GM11168 (cell line): ENCODE results near the gene MRGPRF.
"Not testable (repeated sequence)": the region's sequence is repeated elsewhere in the genome, so short reads cannot be mapped to it uniquely, and the experiment has no call there.

Source experiments
- in situ Hi-C: fragments of 300-500 bp; cut with MboI; formaldehyde crosslinking; loops from one replicate; pipeline ENCODE4 v1.12.0; 2022; ENCODE audit warnings: low sequenced_read_pairs; ENCODE audit not compliant: unreplicated experiment

Gene MRGPRF

GRCh38 chr11:69005183-69005630, 7.8 kb downstream of the MRGPRF start:
- in situ Hi-C loops = no loop called here

- in situ Hi-C loops = no loop called here
Measured at GRCh38 chr11:69004411-69005182, 8.4 kb downstream of the MRGPRF start.

DNA sequence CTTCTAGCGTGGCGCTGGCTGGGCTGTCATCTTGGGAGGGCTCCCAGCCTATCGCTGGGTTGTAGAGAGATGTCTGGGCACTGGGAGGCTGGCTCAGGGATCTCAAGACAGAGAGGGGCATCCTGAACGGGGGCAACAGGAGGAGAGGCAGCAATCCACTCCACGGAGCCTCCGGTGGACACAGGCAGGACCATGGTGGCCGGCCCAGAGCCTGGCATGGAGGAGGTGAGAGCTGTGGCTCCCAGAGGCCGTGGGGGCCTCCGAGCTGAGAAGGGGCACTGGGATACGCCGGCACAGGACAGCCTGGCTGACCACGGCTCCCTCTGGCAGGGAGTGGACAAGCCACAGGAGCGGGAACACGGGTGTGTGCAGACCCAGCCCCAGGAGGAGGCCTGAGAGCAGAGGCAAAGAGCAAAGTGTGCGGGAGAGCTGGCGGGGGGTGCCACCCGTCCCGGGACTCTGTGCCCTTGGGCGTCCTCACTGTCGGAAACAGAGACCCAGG, 9.1 kb downstream of the MRGPRF start:
- in situ Hi-C loops = no loop called here

DNA sequence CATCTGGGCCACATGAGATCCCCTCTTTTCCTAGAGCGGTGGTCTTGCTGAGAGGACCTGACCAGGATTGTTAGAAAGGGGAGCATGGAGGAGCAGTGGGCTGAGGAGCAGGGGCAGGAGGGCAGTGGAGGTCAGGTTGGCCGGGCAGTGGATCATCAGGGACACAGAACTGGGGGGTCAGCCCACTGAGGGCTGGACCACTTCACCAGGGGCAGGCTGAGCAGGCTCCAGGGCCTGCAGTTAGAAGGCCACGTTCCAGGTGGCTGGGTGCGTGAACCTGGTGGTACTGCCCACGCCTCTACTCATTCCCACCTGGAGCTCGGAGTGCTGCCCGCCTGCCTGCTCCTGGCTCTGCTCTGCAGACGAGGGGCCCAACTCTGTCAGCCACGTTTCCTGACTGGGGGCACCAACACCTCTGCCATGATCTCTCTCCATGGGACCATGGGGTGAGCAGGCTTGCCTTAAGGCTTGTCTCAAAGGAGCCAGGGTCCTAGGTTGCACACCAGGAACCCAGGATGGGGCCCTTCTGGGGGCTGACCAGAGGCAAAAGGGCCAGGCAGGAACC, 9.7 kb downstream of the MRGPRF start:
- in situ Hi-C loops = no loop called here

- in situ Hi-C loops = no loop called here
Measured at GRCh38 chr11:69002570-69003231, 10.3 kb downstream of the MRGPRF start.

- in situ Hi-C loops = no loop called here
Measured at GRCh38 chr11:69002110-69002569, 10.9 kb downstream of the MRGPRF start.

DNA sequence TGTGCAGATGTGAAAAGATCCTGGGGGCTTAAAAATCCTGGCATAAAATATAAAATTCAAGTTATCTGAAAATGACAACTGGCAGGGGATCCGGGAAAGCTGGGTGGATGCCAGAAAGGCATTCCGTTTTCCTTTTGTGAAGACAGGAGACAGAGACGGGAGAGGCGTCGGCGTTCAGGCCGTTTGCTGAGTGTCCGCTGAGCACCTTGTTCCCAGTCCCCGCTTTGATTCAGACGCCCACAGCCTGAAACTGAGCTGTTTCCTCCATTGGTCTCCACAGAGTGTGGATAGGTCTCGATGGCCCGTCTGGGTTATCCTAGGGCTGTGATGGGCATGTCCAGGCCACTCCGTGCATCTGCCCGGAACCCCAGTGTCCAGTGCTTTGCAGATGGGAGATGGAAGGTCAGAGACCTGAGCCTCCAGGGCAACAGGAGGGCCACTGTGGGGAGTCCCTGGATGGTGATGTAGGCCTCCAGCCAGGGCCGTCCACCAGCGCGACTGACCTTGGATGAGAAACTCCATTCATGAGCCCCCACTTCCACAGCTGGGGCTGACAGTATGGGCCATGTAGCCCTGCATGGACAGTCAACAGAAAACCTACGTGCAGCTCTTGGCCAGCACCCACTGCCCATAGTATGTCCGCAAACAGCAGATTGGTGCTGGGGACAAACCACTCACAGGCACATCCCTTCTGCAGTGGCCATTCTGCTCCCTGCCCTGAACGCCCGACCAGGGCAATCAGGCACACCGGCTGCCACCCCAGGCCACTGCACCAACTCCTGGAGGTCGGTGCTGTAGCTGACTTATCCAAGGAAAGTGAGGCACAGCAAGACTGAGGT, 11.6 kb downstream of the MRGPRF start:
- in situ Hi-C loops = no loop called here

GRCh38 chr11:69000831-69001242, 12.2 kb downstream of the MRGPRF start:
- in situ Hi-C loops = no loop called here

GRCh38 chr11:69000391-69000790, 12.7 kb downstream of the MRGPRF start:
- in situ Hi-C loops = no loop called here

GRCh38 chr11:68999748-69000355, 13.2 kb downstream of the MRGPRF start:
- in situ Hi-C loops = not testable (repeated sequence)

DNA sequence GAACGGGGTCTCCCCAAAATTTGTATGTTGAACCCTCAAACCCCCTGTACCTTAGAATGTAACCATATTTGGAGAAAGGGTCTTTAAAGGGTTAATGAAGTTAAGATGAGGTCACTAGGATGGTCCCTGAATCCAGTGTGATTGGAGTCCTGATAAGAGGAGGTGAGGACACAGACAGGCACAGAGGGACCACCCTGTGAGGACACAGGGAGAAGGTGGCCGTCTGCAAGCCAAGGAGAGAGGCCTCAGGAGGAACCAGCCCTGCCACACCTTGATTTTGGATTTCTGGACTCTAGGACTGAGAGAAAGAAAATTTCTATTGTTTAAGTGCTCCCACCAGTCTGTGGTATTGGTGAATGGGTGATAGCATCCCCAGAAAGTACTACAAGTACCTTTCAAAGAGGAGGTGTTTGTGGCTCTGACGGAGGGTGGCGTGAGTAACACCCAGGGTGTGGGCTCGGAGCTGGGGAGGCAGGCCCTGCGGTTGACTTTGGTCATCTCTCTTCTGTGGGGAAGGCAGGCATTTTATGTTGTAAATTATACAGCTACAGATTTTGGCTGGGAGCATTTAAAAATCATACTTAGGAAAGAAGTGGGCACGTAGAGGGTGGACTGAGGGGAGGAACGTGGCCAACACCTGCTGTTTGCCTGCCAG, 13.8 kb downstream of the MRGPRF start:
- in situ Hi-C loops = no loop called here

DNA sequence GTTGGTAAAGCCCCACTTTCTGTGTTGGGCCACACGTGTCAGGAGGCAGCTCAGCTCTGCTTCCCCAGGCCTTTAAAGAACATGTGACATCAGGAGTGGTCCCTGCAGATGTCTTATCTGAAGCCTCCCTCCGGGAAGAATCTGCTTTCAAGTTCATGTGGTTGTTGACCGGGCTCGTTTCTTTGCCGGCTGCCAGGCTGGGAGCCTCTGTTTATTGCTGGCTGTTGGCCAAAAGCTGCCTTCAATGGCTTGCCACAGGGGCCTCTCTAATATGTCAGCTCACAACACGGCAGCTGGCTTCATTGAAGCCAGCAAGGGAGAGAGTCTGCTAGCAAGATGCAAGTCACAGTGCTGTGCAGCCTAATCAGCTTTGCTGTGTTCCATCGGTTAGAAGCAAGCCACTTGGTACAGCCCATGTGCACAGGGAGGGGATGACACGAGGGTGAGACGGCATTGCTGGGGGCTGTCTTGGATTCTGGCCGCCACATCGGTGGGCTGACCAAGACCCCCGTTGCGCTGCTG, 14.6 kb downstream of the MRGPRF start:
- in situ Hi-C loops = no loop called here

GRCh38 chr11:68997995-68998348, 15.1 kb downstream of the MRGPRF start:
- in situ Hi-C loops = no loop called here

- in situ Hi-C loops = no loop called here
Measured at GRCh38 chr11:68997124-68997994, 15.7 kb downstream of the MRGPRF start.

DNA sequence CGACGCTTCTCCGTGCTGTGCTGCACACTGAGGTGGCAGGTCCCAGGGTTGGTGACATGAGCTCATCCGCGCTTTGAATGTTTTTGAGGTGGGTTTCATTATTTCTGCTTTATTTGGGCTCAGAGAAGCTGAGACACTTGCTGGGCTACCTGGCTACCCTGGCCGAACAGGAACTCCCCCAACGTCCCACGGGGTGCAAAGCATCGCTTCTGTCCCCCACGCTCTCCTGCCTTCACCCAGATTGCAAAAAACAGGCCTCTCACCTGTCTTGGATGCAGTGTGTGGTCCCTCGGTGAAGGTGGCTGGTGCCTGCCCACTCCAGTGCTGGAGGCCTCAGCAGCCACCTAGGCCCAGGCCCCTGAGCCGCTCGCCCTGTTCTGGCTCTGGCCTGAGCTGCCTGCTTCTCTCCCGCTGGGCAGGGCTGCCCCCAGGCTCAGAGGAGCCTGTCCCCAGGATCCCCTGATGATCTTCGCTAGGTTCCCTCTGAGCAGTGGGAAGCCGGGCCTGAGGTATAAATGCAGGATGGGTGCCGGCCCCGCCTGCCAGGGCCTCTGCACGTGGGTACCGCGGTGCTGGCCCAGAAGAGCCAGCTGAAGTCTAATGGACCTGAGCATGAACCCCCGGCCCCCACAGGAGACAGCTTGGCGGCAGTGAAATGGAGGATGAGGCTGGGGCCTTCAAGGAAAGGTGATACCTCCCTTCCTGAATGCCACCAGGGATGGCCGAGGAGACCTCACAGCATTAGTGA, 16.5 kb downstream of the MRGPRF start:
- in situ Hi-C loops = no loop called here

DNA sequence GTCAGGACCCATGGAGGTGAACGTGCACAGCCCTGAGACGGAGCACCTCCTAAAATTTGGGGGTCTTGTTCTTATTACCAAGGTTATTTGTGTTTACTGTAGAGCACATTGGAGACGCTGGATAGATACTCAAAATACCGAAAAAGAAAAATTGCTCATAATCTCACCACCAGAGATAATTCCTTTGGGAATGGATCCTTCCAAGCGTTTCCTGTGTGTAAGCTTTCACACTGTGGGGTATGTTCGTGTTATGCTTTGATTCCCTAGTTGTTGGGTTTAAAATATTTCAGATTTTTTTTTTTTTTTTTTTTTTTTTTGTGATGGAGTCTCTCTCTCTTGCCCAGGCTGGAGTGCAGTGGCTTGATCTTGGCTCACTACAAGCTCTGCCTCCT, 18.2 kb downstream of the MRGPRF start:
- in situ Hi-C loops = no loop called here

DNA sequence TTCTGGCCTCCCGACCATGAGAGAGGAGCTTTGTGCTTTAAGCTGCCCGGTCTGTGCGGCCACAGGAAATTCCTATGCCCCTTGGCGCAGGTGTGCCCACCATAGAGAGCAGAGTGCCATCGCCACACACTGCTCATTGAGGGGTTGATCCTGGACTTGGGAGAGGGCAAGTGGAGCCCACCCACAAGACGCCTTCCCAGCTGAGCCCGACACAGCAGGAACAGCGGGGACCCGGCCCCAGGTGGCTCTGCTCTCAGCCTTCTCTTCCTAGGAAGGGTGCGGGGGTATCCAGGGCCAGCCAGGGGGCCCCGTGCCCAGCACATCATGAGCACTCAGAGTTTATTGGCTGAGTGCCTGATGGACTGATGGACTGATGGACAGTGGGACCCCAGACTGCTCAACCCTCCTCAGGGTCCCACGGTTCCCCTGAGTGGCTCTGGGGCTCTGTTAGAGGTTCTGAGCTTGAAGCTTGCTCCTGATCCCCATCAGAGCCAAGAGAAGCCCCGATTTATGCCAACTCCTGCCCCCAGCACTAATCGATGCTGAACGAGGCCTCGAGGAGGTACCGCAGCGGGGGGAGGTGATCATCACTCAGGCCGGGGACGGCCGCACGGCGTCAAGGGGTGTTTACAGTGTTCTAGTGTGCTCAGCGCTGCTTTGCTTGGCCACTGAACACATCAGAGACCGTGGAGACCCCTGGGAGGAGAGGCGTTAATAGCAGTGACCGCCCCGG, 18.7 kb downstream of the MRGPRF start:
- in situ Hi-C loops = no loop called here
